H1 (cell line): ENCODE data around the gene IL36RN. TPM values are rescaled to one million over a fixed set of nuclear protein-coding genes. Genes with fewer than 3 reads are reported as not detected.
A peak's percentile ranks its signal among the peaks of the same experiment; 100 is the strongest.

Experiments
- CTCF ChIA-PET: fragments of 300-600 bp; sonication (Branson Sonifier 250); formaldehyde crosslinking; loops from one replicate; lab custom pipeline; 2021; ENCODE audit not compliant: partially characterized antibody; lab: Charles Lee
- POLR2A ChIA-PET: fragments of 300-600 bp; sonication (Branson Sonifier 250); formaldehyde crosslinking; loops from one replicate; lab custom pipeline; 2021; ENCODE audit warnings: inconsistent platforms; ENCODE audit not compliant: partially characterized antibody; lab: Charles Lee
- DNase-seq, 2 experiments: peaks; one replicate each; pipeline versions ENCODE4 v3.0.0 to v3.0.0-alpha.2; 2010 to 2022; ENCODE audit warnings: low spot score in 2 of 2, low read depth in 1 of 2, mixed read lengths in 1 of 2
- FAIRE-seq: peaks from 2 replicates; lab custom pipeline; 2011; peaks lifted over from hg19 to GRCh38; lab: Jason Lieb, UNC
- H2AFZ ChIP-seq: 2 replicates; pipeline ENCODE4 v1.8.1; 2012; ENCODE audit warnings: low read length, inconsistent platforms
- H2AK5ac ChIP-seq: 2 replicates; pipeline ENCODE4 v1.6.1; 2013; ENCODE audit warnings: low read depth, low read length
- H2BK120ac ChIP-seq: replicated peaks from 2 replicates; pipeline ENCODE3; 2013; ENCODE audit warnings: low read depth, low read length, inconsistent platforms
- H2BK12ac ChIP-seq: 2 replicates; pipeline ENCODE4 v1.6.1; 2013; ENCODE audit warnings: low read depth, low read length
- H2BK15ac ChIP-seq: 2 replicates; pipeline ENCODE4 v1.6.1; 2013; ENCODE audit warnings: low read length
- H2BK20ac ChIP-seq: 2 replicates; pipeline ENCODE4 v1.6.1; 2013; ENCODE audit warnings: low read length
- H2BK5ac ChIP-seq: 2 replicates; pipeline ENCODE4 v1.6.1; 2013; ENCODE audit warnings: low read depth, low read length
- H3K14ac ChIP-seq: 2 replicates; pipeline ENCODE4 v1.6.1; 2013; ENCODE audit warnings: inconsistent platforms; ENCODE audit not compliant: insufficient read length
- H3K18ac ChIP-seq: 2 replicates; pipeline ENCODE4 v1.6.1; 2013; ENCODE audit warnings: low read length; ENCODE audit errors: extremely low read depth
- H3K23ac ChIP-seq: 2 replicates; pipeline ENCODE4 v1.6.1; 2013; ENCODE audit warnings: inconsistent platforms; ENCODE audit not compliant: insufficient read length
- H3K23me2 ChIP-seq: 2 replicates; pipeline ENCODE4 v1.6.1; 2013; ENCODE audit warnings: low read depth, low read length
- H3K27ac ChIP-seq: 2 replicates; pipeline ENCODE4 v1.6.1; 2011; ENCODE audit warnings: low read depth, low read length, inconsistent platforms
- H3K27me3 ChIP-seq, 4 experiments: replicated peaks in 1 of 4; 1 replicate in 1 of 4; 2 replicates in 3 of 4; pipeline versions ENCODE4 v1.6.1 to v1.8.1; 2011 to 2013; ENCODE audit warnings: low read length in 3 of 4, mild to moderate bottlenecking in 3 of 4, inconsistent platforms in 2 of 4, mixed read lengths in 2 of 4, moderate library complexity in 1 of 4; ENCODE audit not compliant: control insufficient read depth in 3 of 4, insufficient read depth in 3 of 4; ENCODE audit errors: extremely low read depth in 1 of 4
- H3K36me3 ChIP-seq, 4 experiments: 2 replicates each; pipeline versions ENCODE4 v1.6.1 to v1.8.1; 2011 to 2013; ENCODE audit warnings: mild to moderate bottlenecking in 4 of 4, low read length in 3 of 4, moderate library complexity in 2 of 4, control low read depth in 1 of 4, inconsistent platforms in 1 of 4; ENCODE audit not compliant: insufficient read depth in 4 of 4, control insufficient read depth in 2 of 4
- H3K4ac ChIP-seq: replicated peaks from 2 replicates; pipeline ENCODE3; 2013; ENCODE audit warnings: low read length, low read depth, mixed read lengths, inconsistent platforms; ENCODE audit not compliant: insufficient read length
- H3K4me1 ChIP-seq, 4 experiments: replicated peaks in 1 of 4; 1 replicate in 1 of 4; 2 replicates in 3 of 4; pipeline versions ENCODE4 v1.6.1 to v1.8.1; 2011 to 2013; ENCODE audit warnings: low read length in 3 of 4, inconsistent platforms in 2 of 4, mixed read lengths in 1 of 4; ENCODE audit not compliant: insufficient read depth in 4 of 4, control insufficient read depth in 3 of 4
- H3K4me2 ChIP-seq, 2 experiments: 2 replicates each; pipeline versions ENCODE4 v1.6.1 to v1.8.1; 2011 to 2013; ENCODE audit warnings: low read depth in 2 of 2, low read length in 2 of 2, control low read depth in 1 of 2, inconsistent platforms in 1 of 2, mild to moderate bottlenecking in 1 of 2; ENCODE audit not compliant: insufficient read depth in 1 of 2
- H3K4me3 ChIP-seq, 4 experiments: fragments of 200-600, 300-600 bp in 1 of 4; sonication (generic), shearing (Covaris generic), sonication (Bioruptor Twin) in 1 of 4; 2 replicates each; pipeline versions ENCODE4 v1.5.1 to v1.8.1; 2011 to 2016; ENCODE audit warnings: low read length in 4 of 4, low read depth in 3 of 4, control low read depth in 2 of 4, inconsistent platforms in 2 of 4, mild to moderate bottlenecking in 2 of 4, mixed read lengths in 1 of 4, moderate library complexity in 1 of 4; ENCODE audit not compliant: insufficient read depth in 2 of 4; ENCODE audit errors: extremely low read depth in 1 of 4
- H3K56ac ChIP-seq: replicated peaks from 2 replicates; pipeline ENCODE3; 2013; ENCODE audit warnings: low read depth, mild to moderate bottlenecking, mixed read lengths, low read length, inconsistent platforms; ENCODE audit not compliant: insufficient read length
- H3K79me1 ChIP-seq: 2 replicates; pipeline ENCODE4 v1.6.1; 2013; ENCODE audit warnings: low read depth, low read length, control low read depth
- H3K79me2 ChIP-seq, 2 experiments: 2 replicates each; pipeline versions ENCODE4 v1.6.1 to v1.8.1; 2012 to 2013; ENCODE audit warnings: low read length in 2 of 2, mild to moderate bottlenecking in 2 of 2, inconsistent platforms in 1 of 2; ENCODE audit not compliant: insufficient read depth in 2 of 2, control insufficient read depth in 1 of 2
- H3K9ac ChIP-seq, 4 experiments: replicated peaks in 1 of 4; 1 replicate in 1 of 4; 2 replicates in 3 of 4; pipeline versions ENCODE4 v1.6.1 to v1.8.1; 2011 to 2013; ENCODE audit warnings: low read depth in 3 of 4, low read length in 3 of 4, control low read depth in 2 of 4, mild to moderate bottlenecking in 2 of 4, moderate library complexity in 2 of 4, inconsistent platforms in 1 of 4; ENCODE audit errors: extremely low read depth in 1 of 4
- H3K9me3 ChIP-seq, 2 experiments: 2 replicates each; pipeline versions ENCODE4 v1.6.1 to v1.8.1; 2012 to 2013; ENCODE audit warnings: mild to moderate bottlenecking in 2 of 2, moderate library complexity in 2 of 2, control low read depth in 1 of 2, inconsistent platforms in 1 of 2, low read depth in 1 of 2, low read length in 1 of 2, mixed read lengths in 1 of 2; ENCODE audit not compliant: insufficient read depth in 2 of 2
- H4K20me1 ChIP-seq, 2 experiments: replicated peaks in 1 of 2; 2 replicates each; pipeline versions ENCODE3 to v1.8.1; 2011 to 2013; ENCODE audit warnings: inconsistent platforms in 2 of 2, low read length in 2 of 2, mild to moderate bottlenecking in 1 of 2; ENCODE audit not compliant: insufficient read depth in 2 of 2, control insufficient read depth in 1 of 2
- H4K5ac ChIP-seq: 2 replicates; pipeline ENCODE4 v1.6.1; 2013; ENCODE audit warnings: low read length, low read depth, mixed read lengths, inconsistent platforms; ENCODE audit not compliant: insufficient read length
- H4K8ac ChIP-seq: 2 replicates; pipeline ENCODE4 v1.8.0; 2013; ENCODE audit warnings: mild to moderate bottlenecking, moderate library complexity, low read length, inconsistent platforms; ENCODE audit not compliant: insufficient read depth; ENCODE audit errors: extremely low read depth
- H4K91ac ChIP-seq: replicated peaks from 2 replicates; pipeline ENCODE3; 2013; ENCODE audit warnings: low read length, mixed read lengths, inconsistent platforms; ENCODE audit not compliant: insufficient read length
- CBX8 ChIP-seq: fragments of 300-800, 300-1000 bp; sonication (generic); IDR thresholded peaks from 2 replicates; pipeline ENCODE4 v1.7.1; 2016; ENCODE audit warnings: low read depth, low read length, borderline replicate concordance
- CTBP2 ChIP-seq: IDR thresholded peaks from 2 replicates; pipeline ENCODE4 v1.7.0; 2011; ENCODE audit warnings: borderline replicate concordance, mild to moderate bottlenecking, moderate library complexity, mixed read lengths, low read length; ENCODE audit not compliant: insufficient read depth, insufficient read length
- NANOG ChIP-seq: IDR thresholded peaks from 2 replicates; pipeline ENCODE4 v1.6.1; 2011; ENCODE audit warnings: low read length, low read depth, mild to moderate bottlenecking, inconsistent platforms; ENCODE audit not compliant: insufficient read depth, poor library complexity, severe bottlenecking
- RNF2 ChIP-seq: fragments of 200-900, 300-1000 bp; sonication (generic); IDR thresholded peaks from 2 replicates; pipeline ENCODE4 v1.7.1; 2016; ENCODE audit warnings: borderline replicate concordance, low read depth, mild to moderate bottlenecking, antibody characterized with exemption, low read length; ENCODE audit not compliant: poor library complexity, severe bottlenecking; ENCODE audit errors: missing control alignments
- SIX5 ChIP-seq: IDR thresholded peaks from 2 replicates; pipeline ENCODE4 v1.6.1; 2011; ENCODE audit warnings: mild to moderate bottlenecking, low read depth, low read length
- USF2 ChIP-seq: IDR thresholded peaks from 2 replicates; pipeline ENCODE4 v1.6.1; 2011; ENCODE audit warnings: low read length, improper control_type of control experiment
- WGBS, 2 experiments: shearing (Covaris generic) in 1 of 2; methylation state at CpG; one replicate each; pipeline versions ENCODE4 v1.1.6 to v1.1.7; 2013 to 2015; ENCODE audit warnings: low lambda C conversion rate in 2 of 2, mixed read lengths in 2 of 2, inconsistent platforms in 1 of 2, low coverage in 1 of 2, missing lambda C conversion rate in 1 of 2; ENCODE audit not compliant: insufficient replicate concordance in 2 of 2, insufficient coverage in 1 of 2, insufficient read length in 1 of 2; ENCODE audit errors: extremely low coverage in 1 of 2, missing lambda C conversion rate in 1 of 2; 5-methylcytosine and 5-hydroxymethylcytosine counted together
- polyA plus RNA-seq, 7 experiments: library from polyadenylated mRNA; depleted of rRNA in 3 of 7; stranded (reverse) in 5 of 7; unstranded in 2 of 7; fragments of >200 nt in 5 of 7; fragments of 200-250 nt in 2 of 7; gene quantifications; 1 replicate in 5 of 7; 2 replicates in 1 of 7; 4 replicates in 1 of 7; pipeline versions ENCODE4 v1.2.1 to v1.2.3, GENCODE V29; 2011 to 2013; ENCODE audit warnings: missing spikeins in 2 of 7, mixed read lengths in 2 of 7
- total RNA-seq: library from RNA; stranded (reverse); fragmentation: NEBNext Ultra II Directional; extraction: Animal tissue kit (Norgen Biotek cat#: 25700); gene quantifications from 2 replicates; pipeline ENCODE4 v1.2.1, GENCODE V29; 2021
- TF ChIP-seq, protein P1 (sequence below), 3 experiments: IDR thresholded peaks; 1 replicate in 2 of 3; 2 replicates in 1 of 3; pipeline versions ENCODE4 v1.5.1 to v1.6.1; 2011; ENCODE audit warnings: low read length in 3 of 3, mild to moderate bottlenecking in 3 of 3, inconsistent platforms in 2 of 3, low read depth in 1 of 3, moderate library complexity in 1 of 3; ENCODE audit not compliant: insufficient read depth in 1 of 3; ENCODE audit errors: control extremely low read depth in 1 of 3

The IL36RN gene
- total and polyA plus RNA-seq, 2 of the 8 experiments (the other 6 are each of a cell fraction or from before 2014, with no cell fraction given) = not detected

GRCh38 chr2:113036763-113037162 is 22.2 kb upstream of the IL36RN start:
- ChIA-PET POLR2A (no interaction called here), CTCF (interaction anchor here (1.0 to 1.5 kb wide), 2 partner anchors 43 to 354 kb away, joined by 3 read pairs; no protein-coding TSS in a partner anchor)
- Histone ChIP-seq H3K56ac (no peak overlapping the region), H3K27me3 (no peaks in the 10 kb centered on the region; a peak in 1 of 7 replicates), H2BK120ac (no peak overlapping the region), H3K4ac (no peak overlapping the region), H3K18ac (no peak overlapping the region), H2BK20ac (no peak overlapping the region), H2BK5ac (no peak overlapping the region), H3K4me2 (no peak overlapping the region), H2BK12ac (no peak overlapping the region), H3K23ac (no peak overlapping the region), H2AFZ (no peak overlapping the region), H4K8ac (0 out of 2 replicates have a peak overlapping the region, but pooled peaks have one; percentile 20), H3K9me3 (no peaks in the 10 kb centered on the region), H3K14ac (no peak overlapping the region), H3K9ac (no peak overlapping the region), H4K5ac (no peak overlapping the region), H3K79me1 (no peaks in the 10 kb centered on the region), H2BK15ac (no peak overlapping the region), H3K79me2 (no peaks in the 10 kb centered on the region), H2AK5ac (no peak overlapping the region), H3K4me3 (no peak overlapping the region), H3K4me1 (no peaks in the 10 kb centered on the region), H3K27ac (no peak overlapping the region), H3K36me3 (no peaks in the 10 kb centered on the region), H4K91ac (no peak overlapping the region), H3K23me2 (no peaks in the 10 kb centered on the region), H4K20me1 (no peaks in the 10 kb centered on the region)
- WGBS, 2 experiments = 91% methylated on average over 9 of the region's 9 CpGs; no CpG with 5 or more reads in 1 of the 2 experiments
- FAIRE-seq = no peak
- DNase-seq = no peak
- no peak for TF ChIP-seq CBX8
- no peak for TF ChIP-seq USF2
- no peak for TF ChIP-seq RNF2
- no peak for TF ChIP-seq SIX5
- TF ChIP-seq CTBP2 = no peak
- TF ChIP-seq, protein P1, sequence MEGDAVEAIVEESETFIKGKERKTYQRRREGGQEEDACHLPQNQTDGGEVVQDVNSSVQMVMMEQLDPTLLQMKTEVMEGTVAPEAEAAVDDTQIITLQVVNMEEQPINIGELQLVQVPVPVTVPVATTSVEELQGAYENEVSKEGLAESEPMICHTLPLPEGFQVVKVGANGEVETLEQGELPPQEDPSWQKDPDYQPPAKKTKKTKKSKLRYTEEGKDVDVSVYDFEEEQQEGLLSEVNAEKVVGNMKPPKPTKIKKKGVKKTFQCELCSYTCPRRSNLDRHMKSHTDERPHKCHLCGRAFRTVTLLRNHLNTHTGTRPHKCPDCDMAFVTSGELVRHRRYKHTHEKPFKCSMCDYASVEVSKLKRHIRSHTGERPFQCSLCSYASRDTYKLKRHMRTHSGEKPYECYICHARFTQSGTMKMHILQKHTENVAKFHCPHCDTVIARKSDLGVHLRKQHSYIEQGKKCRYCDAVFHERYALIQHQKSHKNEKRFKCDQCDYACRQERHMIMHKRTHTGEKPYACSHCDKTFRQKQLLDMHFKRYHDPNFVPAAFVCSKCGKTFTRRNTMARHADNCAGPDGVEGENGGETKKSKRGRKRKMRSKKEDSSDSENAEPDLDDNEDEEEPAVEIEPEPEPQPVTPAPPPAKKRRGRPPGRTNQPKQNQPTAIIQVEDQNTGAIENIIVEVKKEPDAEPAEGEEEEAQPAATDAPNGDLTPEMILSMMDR (IDR thresholded peaks at IDR 0.05; ENCODE audit: control extremely low read depth in 1 of 3, insufficient read depth in 1 of 3, low read depth in 1 of 3, low read length in 3 of 3) = no peak
- no peak for TF ChIP-seq NANOG
